Jurkat, Clone E6-1 (cell line): ENCODE results near the gene KIF17.
A peak's percentile ranks its signal among the peaks of the same experiment; 100 is the strongest.
"Not testable (repeated sequence)": the region's sequence is repeated elsewhere in the genome, so short reads cannot be mapped to it uniquely, and the experiment has no call there.

Experiments
- DNase-seq: peaks from one replicate; pipeline ENCODE4 v3.0.0-alpha.2; 2011; ENCODE audit warnings: low read depth, low spot score
- H3K4me3 ChIP-seq: 2 replicates; pipeline ENCODE4 v1.5.1; 2011; ENCODE audit warnings: mild to moderate bottlenecking, low read length, control low read depth, moderate library complexity

The KIF17 gene

GRCh38 chr1:20698195-20698910 lies 19.5 kb downstream of the KIF17 start:
- H3K4me3 ChIP-seq, result no peak overlapping the region
- DNase-seq, result no peak

DNA sequence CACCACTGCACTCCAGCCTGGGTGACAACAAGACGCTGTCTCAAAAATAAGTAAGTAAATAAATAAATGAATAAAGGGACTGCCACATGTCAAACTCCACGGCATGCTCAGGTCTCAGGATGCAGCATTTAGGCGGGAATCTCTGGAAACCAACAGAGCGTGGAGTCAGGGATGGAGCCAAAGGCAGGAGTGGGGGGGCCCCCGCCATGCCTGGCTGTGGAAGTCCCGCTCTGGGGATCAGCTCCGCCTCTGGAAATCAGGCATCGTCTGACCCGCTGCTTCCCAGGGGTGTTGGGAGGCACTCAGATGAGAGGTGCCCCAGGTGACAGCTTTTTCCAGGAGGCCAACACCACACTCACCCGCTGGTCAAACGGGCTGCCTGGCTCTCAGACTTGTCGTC lies 20.2 kb downstream of the KIF17 start:
- no peak for DNase-seq
- no peak overlapping the region for H3K4me3 ChIP-seq

- DNase-seq, result peak; percentile 47
- H3K4me3 ChIP-seq, result peak overlapping the region; percentile 70
These were observed 21.1 kb downstream of the KIF17 start for GRCh38 chr1:20696397-20697333.

- DNase-seq, result no peak
- no peak overlapping the region for H3K4me3 ChIP-seq
These were observed 22.3 kb downstream of the KIF17 start for GRCh38 chr1:20695515-20695914.

DNA sequence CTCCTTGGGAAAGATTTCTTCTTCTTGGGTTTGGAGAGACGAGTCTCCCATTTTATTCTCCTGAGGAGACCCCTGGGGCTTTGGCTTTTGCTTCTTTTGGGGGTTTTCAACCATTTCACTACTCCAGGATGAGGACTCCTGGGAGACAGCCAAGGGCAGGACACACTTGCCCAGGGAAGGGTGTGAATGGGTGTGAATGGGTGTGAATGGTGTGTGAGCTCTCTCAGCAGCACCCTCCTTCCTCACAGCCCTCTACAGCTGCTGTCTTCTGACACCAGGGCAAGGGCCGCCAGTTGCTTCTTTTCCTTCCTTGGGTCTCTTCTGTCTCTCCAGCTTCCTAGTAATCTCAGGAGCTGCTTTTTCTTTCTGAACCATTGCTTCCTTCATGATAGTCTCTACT lies 24.2 kb downstream of the KIF17 start:
- DNase-seq, result no peak
- H3K4me3 ChIP-seq, result no peak overlapping the region

- no peak overlapping the region for H3K4me3 ChIP-seq
These were observed 25.9 kb downstream of the KIF17 start for GRCh38 chr1:20691872-20692271.

DNA sequence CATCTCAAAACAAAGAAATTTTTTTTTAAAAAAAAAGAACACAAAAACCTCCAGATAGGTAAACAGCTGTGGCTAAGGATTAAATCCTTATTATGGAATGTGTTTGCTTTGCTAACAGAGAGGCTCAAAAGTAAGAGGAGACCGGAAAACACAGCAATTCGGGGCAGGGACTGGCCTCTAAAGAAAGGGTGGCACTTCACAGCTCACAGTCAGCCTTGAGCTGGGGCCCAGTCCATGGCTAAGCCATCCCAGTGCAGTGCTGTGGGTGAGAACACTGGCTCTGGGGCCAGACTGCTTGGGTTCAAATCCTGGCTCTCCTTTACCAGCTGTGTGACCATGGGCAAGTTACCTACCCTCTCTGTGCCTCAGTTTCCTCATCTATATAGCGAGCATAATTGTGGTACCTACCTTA lies 28.2 kb downstream of the KIF17 start:
- H3K4me3 ChIP-seq, result no peak overlapping the region
- DNase-seq, result no peak

More at GRCh38 chr1:20691872-20692271, 25.9 kb downstream of the KIF17 start:
- DNase-seq, result no peak

DNA sequence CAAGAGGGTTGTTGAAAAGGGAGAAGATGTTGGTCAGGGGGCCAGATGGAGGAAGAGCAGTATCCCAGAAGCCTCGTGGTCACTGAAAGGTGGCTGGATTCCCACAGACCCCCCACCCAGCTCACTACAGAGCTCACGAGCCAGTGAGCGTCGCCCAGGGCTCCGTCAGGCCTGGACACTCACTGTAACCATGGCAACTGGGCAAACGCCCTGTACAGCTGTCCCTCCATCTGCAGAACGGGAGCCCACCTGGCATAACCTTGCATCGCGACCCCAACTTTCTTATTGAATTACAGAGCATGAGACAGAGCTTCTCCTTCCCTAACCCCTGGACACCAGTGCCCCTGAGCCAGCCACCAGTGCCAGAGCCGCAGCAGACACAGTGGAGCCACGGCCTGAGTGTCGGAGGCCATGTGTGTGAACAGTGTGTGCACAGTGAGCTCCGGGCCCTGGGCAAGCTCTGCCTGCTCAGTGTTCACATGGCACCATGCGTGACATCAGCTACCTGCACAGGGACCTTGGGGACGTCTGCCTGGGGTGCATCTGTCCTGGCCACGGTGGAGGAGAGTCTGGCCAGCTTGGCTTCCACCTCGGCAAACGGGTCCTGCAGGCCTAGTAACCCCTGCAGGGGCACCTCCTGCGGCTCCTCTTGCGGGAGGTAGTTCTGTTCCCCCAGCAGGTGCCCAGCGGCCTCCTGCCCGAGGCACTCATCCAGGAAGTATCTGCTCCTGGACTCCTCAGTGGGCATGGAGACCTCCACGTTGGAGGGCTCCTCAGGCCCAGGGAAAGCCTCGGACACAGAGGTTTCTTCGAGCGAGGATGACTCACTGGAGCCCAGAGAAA lies 30.7 kb downstream of the KIF17 start:
- DNase-seq, result no peak
- no peak overlapping the region for H3K4me3 ChIP-seq

GRCh38 chr1:20685741-20686140 lies 32.1 kb downstream of the KIF17 start:
- DNase-seq, result no peak
- H3K4me3 ChIP-seq, result no peak overlapping the region

GRCh38 chr1:20685099-20685662 lies 32.6 kb downstream of the KIF17 start:
- DNase-seq, result no peak
- no peak overlapping the region for H3K4me3 ChIP-seq

- H3K4me3 ChIP-seq, result no peak overlapping the region
- no peak for DNase-seq
These were observed 33.2 kb downstream of the KIF17 start for GRCh38 chr1:20684651-20685050.

DNA sequence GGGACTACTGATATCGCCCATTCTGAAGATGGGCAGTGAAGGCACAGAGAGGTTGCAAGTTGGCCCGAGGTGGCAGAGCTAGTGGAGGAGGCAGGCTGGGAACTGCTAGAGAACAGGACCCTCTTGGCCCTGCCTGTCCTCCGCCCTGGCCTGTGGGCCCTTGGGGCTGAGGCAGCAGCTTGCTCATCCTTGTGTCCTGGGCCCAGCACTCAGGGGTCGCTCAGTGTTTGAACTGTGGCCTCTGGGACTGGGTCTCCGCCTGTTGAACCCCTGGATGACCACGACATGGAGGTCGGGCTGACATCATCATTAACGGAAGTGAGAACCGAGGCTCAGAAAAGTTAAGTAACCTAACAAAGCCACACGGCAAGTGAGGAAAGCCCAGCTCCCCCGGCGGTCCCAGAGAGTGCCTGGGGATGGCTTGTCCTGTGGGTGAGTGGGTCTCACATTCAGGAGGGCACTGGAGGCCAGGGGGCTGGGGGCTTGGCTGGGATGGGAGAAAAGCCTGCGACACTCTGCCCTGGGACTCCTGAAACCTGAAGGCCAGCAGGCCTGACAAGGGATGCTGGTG lies 33.7 kb downstream of the KIF17 start:
- no peak overlapping the region for H3K4me3 ChIP-seq
- no peak for DNase-seq

GRCh38 chr1:20683614-20684013 lies 34.2 kb downstream of the KIF17 start:
- H3K4me3 ChIP-seq, result no peak overlapping the region
- no peak for DNase-seq

DNA sequence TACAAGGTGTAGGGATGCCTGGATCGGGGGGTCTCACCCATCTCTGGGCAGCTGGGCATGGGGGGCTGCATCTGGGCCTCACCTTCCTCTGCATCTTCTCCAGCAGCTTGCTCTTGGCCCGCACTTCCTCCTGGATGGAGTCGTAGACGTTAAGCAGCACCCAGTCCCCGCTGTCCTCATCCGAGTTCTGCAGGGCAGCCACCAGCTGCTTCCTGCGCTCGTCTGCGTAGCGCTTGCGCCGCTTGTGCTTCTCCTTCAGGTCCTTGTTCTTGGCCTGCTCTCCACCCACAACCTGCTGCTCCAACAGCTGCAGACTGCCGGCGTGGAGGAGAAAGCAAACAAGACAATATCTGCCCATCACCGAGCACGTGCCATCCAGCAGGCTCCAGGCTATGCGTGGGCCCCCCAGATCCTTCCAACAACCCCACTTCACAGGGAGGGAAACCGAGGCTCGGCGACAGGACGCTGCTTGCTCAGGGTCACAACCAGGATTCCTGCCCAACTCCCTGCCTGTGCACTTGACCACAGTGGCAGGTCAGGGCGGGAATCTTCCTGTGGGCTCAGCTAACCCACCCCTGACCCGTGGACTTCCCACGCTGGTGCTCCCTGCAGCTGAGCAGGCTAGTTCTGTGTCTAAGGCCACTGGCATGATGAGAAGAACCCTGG lies 35.1 kb downstream of the KIF17 start:
- DNase-seq, result no peak
- no peak overlapping the region for H3K4me3 ChIP-seq

GRCh38 chr1:20681999-20682398 lies 35.8 kb downstream of the KIF17 start:
- DNase-seq, result no peak
- no peak overlapping the region for H3K4me3 ChIP-seq

DNA sequence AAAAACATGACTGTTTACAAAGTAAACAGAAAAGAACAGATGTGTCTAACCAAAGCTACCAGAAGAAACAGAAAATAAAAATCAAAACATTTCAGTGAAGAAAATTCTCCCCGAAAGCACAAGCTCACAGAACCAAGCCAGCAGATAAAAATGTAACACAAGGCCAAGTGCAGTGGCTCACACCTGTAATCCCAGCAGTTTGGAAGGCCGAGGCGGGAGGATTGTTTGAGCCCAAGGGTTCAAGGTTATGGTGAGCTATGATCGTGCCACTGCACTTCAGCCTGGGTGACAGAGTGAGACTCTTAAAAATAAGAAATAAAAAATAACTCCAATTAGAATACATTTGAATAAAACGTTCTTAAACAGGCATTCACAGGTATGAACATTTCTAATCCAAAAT lies 37.5 kb downstream of the KIF17 start:
- no peak overlapping the region for H3K4me3 ChIP-seq
- no peak for DNase-seq

DNA sequence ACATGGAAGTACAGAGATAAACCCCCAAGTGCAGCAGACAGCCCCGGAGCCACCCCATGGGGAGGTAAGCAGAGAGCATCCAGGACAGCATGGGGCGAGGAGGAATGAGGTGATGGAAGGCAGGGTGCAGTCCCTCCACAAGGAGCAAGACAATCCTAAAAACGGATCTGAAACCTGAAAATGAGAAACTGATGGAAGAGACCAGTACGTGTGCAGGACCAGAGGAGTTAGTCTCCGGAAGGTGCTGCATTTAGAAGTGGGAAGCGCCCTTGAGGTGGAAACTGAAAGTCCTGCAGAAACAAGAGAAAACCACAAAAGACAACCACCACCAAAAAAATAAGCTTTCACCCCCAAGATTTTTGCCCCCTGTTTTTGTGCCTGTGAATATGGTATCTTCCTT lies 39.2 kb downstream of the KIF17 start:
- DNase-seq, result no peak
- H3K4me3 ChIP-seq, result no peak overlapping the region

- DNase-seq, H3K4me3 ChIP-seq: not testable (repeated sequence)
These were observed 44.2 kb downstream of the KIF17 start for GRCh38 chr1:20673626-20674025.
